Caco-2 (cell line): Measurements from ENCODE around the gene WDFY4. TPM values are rescaled to one million over a fixed set of nuclear protein-coding genes. Genes with fewer than 3 reads are reported as not detected.

Experiments used
- BruUV-seq: library from RNA; stranded (reverse); fragments of 400-500 nt; replicated peaks from 2 replicates; lab custom pipeline; 2021; lab: Mats Ljungman, UMichigan
- CTCF ChIA-PET: fragments of 300-600 bp; sonication (Branson Sonifier 250); formaldehyde crosslinking; loops from one replicate; lab custom pipeline; 2022; ENCODE audit warnings: antibody characterized with exemption; lab: Charles Lee
- POLR2A ChIA-PET: fragments of 300-600 bp; sonication (Branson Sonifier 250); formaldehyde crosslinking; loops from one replicate; lab custom pipeline; 2022; ENCODE audit warnings: antibody characterized with exemption; lab: Charles Lee
- DNase-seq, 2 experiments: peaks; one replicate each; pipeline versions ENCODE4 v3.0.0 to v3.0.0-alpha.2; 2020 to 2022
- H3K27me3 ChIP-seq: replicated peaks from 2 replicates; pipeline ENCODE4 v1.6.0; 2011; ENCODE audit warnings: low read length; ENCODE audit not compliant: control insufficient read depth, insufficient read depth
- H3K36me3 ChIP-seq: 2 replicates; pipeline ENCODE4 v1.5.1; 2011; ENCODE audit warnings: low read length; ENCODE audit not compliant: control insufficient read depth, insufficient read depth
- H3K4me1 ChIP-seq: fragments of 250-450 bp; sonication (Bioruptor Pico); 2 replicates; pipeline ENCODE4 v1.5.1; 2020; ENCODE audit warnings: mild to moderate bottlenecking
- H3K4me3 ChIP-seq: 2 replicates; pipeline ENCODE4 v1.5.1; 2011; ENCODE audit warnings: low read depth, mild to moderate bottlenecking, control low read depth, low read length
- H3K9me3 ChIP-seq: fragments of 250-450 bp; sonication (Bioruptor Pico); 2 replicates; pipeline ENCODE4 v1.5.1; 2020; ENCODE audit warnings: mild to moderate bottlenecking, moderate library complexity
- H3K27ac Mint-ChIP-seq: one replicate; pipeline ENCODE4 v1.8.0; 2022; ENCODE audit warnings: mixed read lengths; ENCODE audit not compliant: unreplicated experiment
- H3K27me3 Mint-ChIP-seq: one replicate; pipeline ENCODE4 v1.8.0; 2022; ENCODE audit warnings: mixed read lengths; ENCODE audit not compliant: insufficient read depth, unreplicated experiment
- H3K36me3 Mint-ChIP-seq: one replicate; pipeline ENCODE4 v1.8.0; 2022; ENCODE audit warnings: mild to moderate bottlenecking, mixed read lengths; ENCODE audit not compliant: insufficient read depth, unreplicated experiment
- H3K4me1 Mint-ChIP-seq: one replicate; pipeline ENCODE4 v1.8.0; 2022; ENCODE audit warnings: low read depth, mixed read lengths; ENCODE audit not compliant: unreplicated experiment
- H3K4me3 Mint-ChIP-seq: one replicate; pipeline ENCODE4 v1.8.0; 2022; ENCODE audit warnings: mild to moderate bottlenecking, moderate library complexity, mixed read lengths; ENCODE audit not compliant: unreplicated experiment
- H3K9me3 Mint-ChIP-seq: one replicate; pipeline ENCODE4 v1.8.0; 2022; ENCODE audit warnings: mixed read lengths; ENCODE audit not compliant: unreplicated experiment
- CTCF ChIP-seq, 2 experiments: fragments of 200-600 bp in 1 of 2; IDR thresholded peaks; 1 replicate in 1 of 2; 2 replicates in 1 of 2; pipeline versions ENCODE4 v1.5.1 to v1.8.0; 2011 to 2022; ENCODE audit warnings: antibody characterized with exemption in 1 of 2, control low read depth in 1 of 2, inconsistent platforms in 1 of 2, low read depth in 1 of 2, low read length in 1 of 2, mild to moderate bottlenecking in 1 of 2, moderate library complexity in 1 of 2; ENCODE audit not compliant: insufficient read depth in 1 of 2, severe bottlenecking in 1 of 2, unreplicated experiment in 1 of 2
- intact Hi-C: fragments of 100-400 bp; cut with micrococcal nuclease; formaldehyde crosslinking; loops from one replicate; pipeline ENCODE4 v1.10.0; 2022; ENCODE audit not compliant: unreplicated experiment
- total RNA-seq: library from RNA; stranded (reverse); gene quantifications from 2 replicates; pipeline ENCODE4 v1.2.3, GENCODE V29; 2022

WDFY4 gene
- total RNA-seq, 1 experiment from 2014 or later, result not detected

- no peak overlapping the region for H3K4me3 ChIP-seq
- DNase-seq, result no peak
- H3K9me3 ChIP-seq, result no peaks in the 10 kb centered on the region
- no TSS peak for BruUV-seq
- no peak overlapping the region for H3K27ac Mint-ChIP-seq
- H3K4me1 ChIP-seq, result no peaks in the 10 kb centered on the region
- H3K36me3 Mint-ChIP-seq, result no peaks in the 10 kb centered on the region
- H3K9me3 Mint-ChIP-seq, result no peaks in the 10 kb centered on the region
- H3K27me3 Mint-ChIP-seq, result peaks cover 11% of the 10 kb centered on the region
- no peak for TF ChIP-seq CTCF (IDR thresholded peaks at IDR 0.05; ENCODE audit: insufficient read depth in 1 of 2, low read depth in 1 of 2, low read length in 1 of 2, severe bottlenecking in 1 of 2, unreplicated experiment in 1 of 2)
- POLR2A ChIA-PET, result no interaction called here
- CTCF ChIA-PET, result interaction anchor here (0.6 kb wide), 1 partner anchor 418 kb away, joined by 3 read pairs; the partner anchor contains the start of gene TMEM273
- H3K4me3 Mint-ChIP-seq, result no peak overlapping the region
- intact Hi-C loops, result no loop called here
- H3K27me3 ChIP-seq, result no peaks in the 10 kb centered on the region; the same call in 1 of the 2 replicates
- no peaks in the 10 kb centered on the region for H3K36me3 ChIP-seq
- H3K4me1 Mint-ChIP-seq, result no peaks in the 10 kb centered on the region
These were observed 85.2 kb downstream of the WDFY4 start for GRCh38 chr10:48769706-48770435.

GRCh38 chr10:48770561-48771089 lies 86.0 kb downstream of the WDFY4 start:
- intact Hi-C loops, result no loop called here
- H3K27me3 ChIP-seq, result no peaks in the 10 kb centered on the region; the same call in 1 of the 2 replicates
- no peak overlapping the region for H3K4me3 Mint-ChIP-seq
- POLR2A ChIA-PET, result no interaction called here
- H3K9me3 ChIP-seq, result no peaks in the 10 kb centered on the region
- H3K4me3 ChIP-seq, result no peak overlapping the region
- H3K4me1 ChIP-seq, result no peaks in the 10 kb centered on the region
- H3K36me3 ChIP-seq, result no peaks in the 10 kb centered on the region
- no peaks in the 10 kb centered on the region for H3K9me3 Mint-ChIP-seq
- H3K27me3 Mint-ChIP-seq, result peaks cover 12% of the 10 kb centered on the region
- H3K27ac Mint-ChIP-seq, result no peak overlapping the region
- DNase-seq, result no peak
- TF ChIP-seq CTCF (IDR thresholded peaks at IDR 0.05; ENCODE audit: insufficient read depth in 1 of 2, low read depth in 1 of 2, low read length in 1 of 2, severe bottlenecking in 1 of 2, unreplicated experiment in 1 of 2), result no peak
- BruUV-seq, result no TSS peak
- CTCF ChIA-PET, result no interaction called here
- H3K4me1 Mint-ChIP-seq, result no peaks in the 10 kb centered on the region
- no peaks in the 10 kb centered on the region for H3K36me3 Mint-ChIP-seq

GRCh38 chr10:48771234-48771633 lies 86.6 kb downstream of the WDFY4 start:
- no peak for DNase-seq
- Histone ChIP-seq H3K4me1 (no peaks in the 10 kb centered on the region), H3K36me3 (no peaks in the 10 kb centered on the region), H3K27me3 (no peaks in the 10 kb centered on the region; the same call in 1 of the 2 replicates), H3K9me3 (no peaks in the 10 kb centered on the region), H3K4me3 (no peak overlapping the region)
- Mint-ChIP-seq H3K27me3 (peaks cover 17% of the 10 kb centered on the region), H3K4me1 (no peaks in the 10 kb centered on the region), H3K4me3 (no peak overlapping the region), H3K27ac (no peak overlapping the region), H3K9me3 (no peaks in the 10 kb centered on the region), H3K36me3 (no peaks in the 10 kb centered on the region)
- no TSS peak for BruUV-seq
- no peak for TF ChIP-seq CTCF (IDR thresholded peaks at IDR 0.05; ENCODE audit: insufficient read depth in 1 of 2, low read depth in 1 of 2, low read length in 1 of 2, severe bottlenecking in 1 of 2, unreplicated experiment in 1 of 2)
- ChIA-PET CTCF (no interaction called here), POLR2A (no interaction called here)
- intact Hi-C loops, result no loop called here
